GM12801 (cell line): ENCODE results near the gene ESYT3.

Source experiments
- TF ChIP-seq, protein P1 (sequence below): IDR thresholded peaks from one replicate; pipeline ENCODE4 v1.5.1; 2011; ENCODE audit warnings: control low read depth; ENCODE audit not compliant: insufficient read length; ENCODE audit errors: extremely low read depth

Gene ESYT3

GRCh38 chr3:138434875-138435772 is 708 bp downstream of the ESYT3 start:
- TF ChIP-seq, protein P1, sequence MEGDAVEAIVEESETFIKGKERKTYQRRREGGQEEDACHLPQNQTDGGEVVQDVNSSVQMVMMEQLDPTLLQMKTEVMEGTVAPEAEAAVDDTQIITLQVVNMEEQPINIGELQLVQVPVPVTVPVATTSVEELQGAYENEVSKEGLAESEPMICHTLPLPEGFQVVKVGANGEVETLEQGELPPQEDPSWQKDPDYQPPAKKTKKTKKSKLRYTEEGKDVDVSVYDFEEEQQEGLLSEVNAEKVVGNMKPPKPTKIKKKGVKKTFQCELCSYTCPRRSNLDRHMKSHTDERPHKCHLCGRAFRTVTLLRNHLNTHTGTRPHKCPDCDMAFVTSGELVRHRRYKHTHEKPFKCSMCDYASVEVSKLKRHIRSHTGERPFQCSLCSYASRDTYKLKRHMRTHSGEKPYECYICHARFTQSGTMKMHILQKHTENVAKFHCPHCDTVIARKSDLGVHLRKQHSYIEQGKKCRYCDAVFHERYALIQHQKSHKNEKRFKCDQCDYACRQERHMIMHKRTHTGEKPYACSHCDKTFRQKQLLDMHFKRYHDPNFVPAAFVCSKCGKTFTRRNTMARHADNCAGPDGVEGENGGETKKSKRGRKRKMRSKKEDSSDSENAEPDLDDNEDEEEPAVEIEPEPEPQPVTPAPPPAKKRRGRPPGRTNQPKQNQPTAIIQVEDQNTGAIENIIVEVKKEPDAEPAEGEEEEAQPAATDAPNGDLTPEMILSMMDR, result no peak

DNA sequence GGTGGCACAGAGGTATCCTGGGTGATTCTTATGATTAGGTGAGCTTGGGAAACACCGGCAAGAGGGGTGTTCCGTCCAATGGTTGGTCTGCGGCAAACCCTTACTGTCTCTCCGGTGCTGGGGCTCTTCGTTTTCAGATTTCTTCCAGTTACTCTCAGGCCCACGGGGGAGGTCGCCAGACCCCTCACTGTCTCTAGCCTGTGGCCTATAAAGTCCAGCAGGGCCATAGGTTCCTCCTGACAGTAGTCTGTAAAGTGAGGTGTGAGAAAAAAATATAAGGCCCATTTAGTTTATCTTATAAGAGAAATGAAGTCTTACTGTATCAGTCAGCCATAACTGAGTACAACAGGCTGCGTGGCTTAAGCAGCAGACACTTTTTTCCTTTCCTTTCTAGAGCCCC is 1.4 kb downstream of the ESYT3 start:
- TF ChIP-seq, protein P1, result no peak

GRCh38 chr3:138437281-138437680 is 2.9 kb downstream of the ESYT3 start:
- TF ChIP-seq, protein P1, result no peak

- TF ChIP-seq, protein P1, result no peak
These were observed 4.5 kb downstream of the ESYT3 start for GRCh38 chr3:138438896-138439295.

DNA sequence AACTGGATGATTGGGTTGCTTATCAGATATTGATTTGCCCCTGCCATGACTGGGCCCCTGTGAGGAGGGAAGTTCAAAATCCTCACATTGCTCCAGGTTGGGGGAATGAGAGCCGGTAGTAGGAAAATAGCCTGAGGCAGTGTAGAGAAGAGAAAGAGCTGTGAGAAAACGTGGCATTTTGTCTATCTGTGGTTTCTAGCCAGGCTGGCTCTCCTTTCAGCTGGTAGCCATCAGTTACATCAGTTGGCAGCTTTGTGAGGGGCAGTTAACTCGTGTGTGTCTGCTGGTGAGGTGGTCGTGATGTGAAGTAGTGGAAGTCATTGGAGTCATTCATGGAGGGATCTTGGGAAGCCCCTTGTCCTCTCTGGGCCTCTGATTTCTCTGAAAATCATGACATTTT is 5.2 kb downstream of the ESYT3 start:
- TF ChIP-seq, protein P1, result no peak

- TF ChIP-seq, protein P1, result no peak
These were observed 5.7 kb downstream of the ESYT3 start for GRCh38 chr3:138440121-138440521.

DNA sequence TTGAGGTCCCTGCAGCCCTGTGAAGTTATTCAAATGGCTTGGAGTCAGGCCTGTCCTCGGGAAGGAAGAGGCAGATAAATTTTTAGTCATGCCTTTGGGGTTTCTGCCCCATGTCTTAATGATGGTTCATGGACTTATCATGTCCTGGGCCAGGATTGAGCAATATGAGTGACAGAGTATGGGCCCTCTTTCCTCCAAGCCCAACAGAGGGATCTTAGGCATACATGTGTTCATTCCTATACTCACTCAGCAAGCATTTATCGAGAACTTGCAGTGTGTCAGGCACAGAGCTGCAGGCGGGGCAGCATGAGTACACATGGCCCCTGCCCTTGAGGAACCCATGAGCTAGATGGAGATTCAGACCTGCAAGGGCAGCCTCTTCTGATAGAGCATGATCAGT is 6.2 kb downstream of the ESYT3 start:
- TF ChIP-seq, protein P1, result no peak
